CD14-positive monocyte (primary cell): Measurements from ENCODE around the gene CRADD. TPM values are rescaled to one million over a fixed set of nuclear protein-coding genes. Genes with fewer than 3 reads are reported as not detected.
"Not testable (repeated sequence)": the region's sequence is repeated elsewhere in the genome, so short reads cannot be mapped to it uniquely, and the experiment has no call there.

ENCODE experiments used
- DNase-seq, 3 donors: peaks; one replicate each; pipeline ENCODE4 v3.0.0-alpha.2; 2011 to 2022
- H2AFZ ChIP-seq: 2 replicates; pipeline ENCODE4 v1.6.0; 2012; ENCODE audit warnings: mild to moderate bottlenecking, low read depth, low read length, inconsistent platforms; ENCODE audit not compliant: insufficient read depth, poor library complexity, severe bottlenecking
- H3K27ac ChIP-seq, 2 donors: 1 replicate in 1 of 2; 2 replicates in 1 of 2; pipeline ENCODE4 v1.5.1; 2012 to 2013; ENCODE audit warnings: low read length in 2 of 2, control low read depth in 1 of 2, inconsistent platforms in 1 of 2, low read depth in 1 of 2, mild to moderate bottlenecking in 1 of 2
- H3K27me3 ChIP-seq, 2 donors: one replicate each; pipeline versions ENCODE4 v1.6.0 to v1.6.1; 2011 to 2013; ENCODE audit warnings: low read length in 2 of 2; ENCODE audit not compliant: control insufficient read depth in 2 of 2, insufficient read depth in 2 of 2
- H3K36me3 ChIP-seq, 2 donors: replicated peaks in 1 of 2; 1 replicate in 1 of 2; 2 replicates in 1 of 2; pipeline versions ENCODE4 v1.5.1 to v1.6.1; 2012 to 2013; ENCODE audit warnings: low read length in 2 of 2, control low read depth in 1 of 2, inconsistent platforms in 1 of 2, mild to moderate bottlenecking in 1 of 2; ENCODE audit not compliant: insufficient read depth in 2 of 2, control insufficient read depth in 1 of 2
- H3K4me1 ChIP-seq, 2 donors: 1 replicate in 1 of 2; 2 replicates in 1 of 2; pipeline versions ENCODE4 v1.5.1 to v1.6.1; 2012 to 2013; ENCODE audit warnings: low read length in 2 of 2, control low read depth in 1 of 2, inconsistent platforms in 1 of 2, mild to moderate bottlenecking in 1 of 2, moderate library complexity in 1 of 2; ENCODE audit not compliant: insufficient read depth in 2 of 2, control insufficient read depth in 1 of 2
- H3K4me2 ChIP-seq: replicated peaks from 2 replicates; pipeline ENCODE3; 2012; ENCODE audit warnings: low read length, moderate library complexity, mild to moderate bottlenecking; ENCODE audit not compliant: poor library complexity, severe bottlenecking; ENCODE audit errors: extremely low read depth
- H3K4me3 ChIP-seq, 3 experiments: fragments of 200-600 bp in 1 of 3; sonication (generic) in 1 of 3; replicated peaks in 1 of 3; 1 replicate in 2 of 3; 2 replicates in 1 of 3; pipeline ENCODE4 v1.5.1; 2011 to 2013; ENCODE audit warnings: low read length in 3 of 3, mild to moderate bottlenecking in 3 of 3, control low read depth in 2 of 3, low read depth in 2 of 3, inconsistent platforms in 1 of 3, moderate library complexity in 1 of 3
- H3K79me2 ChIP-seq: 2 replicates; pipeline ENCODE4 v1.6.0; 2012; ENCODE audit warnings: mild to moderate bottlenecking, control low read depth, inconsistent platforms, low read length, moderate library complexity; ENCODE audit not compliant: insufficient read depth
- H3K9ac ChIP-seq: 2 replicates; pipeline ENCODE4 v1.6.0; 2017; ENCODE audit warnings: low read length, mild to moderate bottlenecking; ENCODE audit not compliant: insufficient read depth, poor library complexity, severe bottlenecking
- H3K9me3 ChIP-seq, 2 donors: replicated peaks in 1 of 2; 1 replicate in 1 of 2; 2 replicates in 1 of 2; pipeline versions ENCODE4 v1.5.1 to v1.6.1; 2012 to 2013; ENCODE audit warnings: low read length in 2 of 2, control low read depth in 1 of 2; ENCODE audit not compliant: control insufficient read depth in 1 of 2, insufficient read depth in 1 of 2
- H4K20me1 ChIP-seq: 2 replicates; pipeline ENCODE4 v1.6.0; 2012; ENCODE audit warnings: mild to moderate bottlenecking, low read length, control low read depth, moderate library complexity; ENCODE audit not compliant: insufficient read depth
- H3K27ac Mint-ChIP-seq, 7 donors: one replicate each; pipeline ENCODE4 v1.8.0; 2020; ENCODE audit warnings: mild to moderate bottlenecking in 7 of 7, mixed read lengths in 7 of 7, moderate library complexity in 6 of 7, inconsistent platforms in 2 of 7
- H3K27me3 Mint-ChIP-seq, 3 donors: one replicate each; pipeline ENCODE4 v1.8.0; 2021 to 2022; ENCODE audit warnings: low read depth in 3 of 3, mild to moderate bottlenecking in 3 of 3, mixed read lengths in 3 of 3, moderate library complexity in 3 of 3, inconsistent platforms in 1 of 3
- H3K36me3 Mint-ChIP-seq, 2 donors: one replicate each; pipeline ENCODE4 v1.8.0; 2020; ENCODE audit warnings: mixed read lengths in 2 of 2, inconsistent platforms in 1 of 2, mild to moderate bottlenecking in 1 of 2
- H3K4me1 Mint-ChIP-seq: one replicate; pipeline ENCODE4 v1.8.0; 2020; ENCODE audit warnings: mild to moderate bottlenecking, mixed read lengths
- H3K4me3 Mint-ChIP-seq, 2 donors: one replicate each; pipeline ENCODE4 v1.8.0; 2020; ENCODE audit warnings: mild to moderate bottlenecking in 2 of 2, mixed read lengths in 2 of 2, moderate library complexity in 1 of 2
- H3K9me3 Mint-ChIP-seq, 7 donors: one replicate each; pipeline ENCODE4 v1.8.0; 2020 to 2022; ENCODE audit warnings: mixed read lengths in 7 of 7, mild to moderate bottlenecking in 6 of 7, moderate library complexity in 6 of 7, inconsistent platforms in 2 of 7
- WGBS: methylation state at CpG from one replicate; pipeline ENCODE4 v1.1.5; 2013; ENCODE audit warnings: missing lambda C conversion rate; ENCODE audit not compliant: insufficient coverage; 5-methylcytosine and 5-hydroxymethylcytosine counted together
- intact Hi-C, 2 donors: fragments of 100-400 bp; cut with micrococcal nuclease; formaldehyde crosslinking; loops; one replicate each; pipeline versions ENCODE4 v1.15.0 to v1.15.1; 2023
- polyA plus RNA-seq, 3 donors: library from polyadenylated mRNA; depleted of rRNA in 1 of 3; unstranded in 2 of 3; stranded (reverse) in 1 of 3; fragments of 300-500 nt in 2 of 3; fragments of >200 nt in 1 of 3; fragmentation: Illumina TruSeq in 2 of 3; gene quantifications; 1 replicate in 2 of 3; 2 replicates in 1 of 3; pipeline ENCODE4 v1.2.3, GENCODE V29; 2012 to 2021
- TF ChIP-seq, protein P1 (sequence below): fragments of 200-600 bp; IDR thresholded peaks from one replicate; pipeline ENCODE4 v1.8.0; 2022; ENCODE audit warnings: antibody characterized with exemption, mild to moderate bottlenecking

The CRADD gene
- polyA plus RNA-seq, 3 donors: 5.6 to 12.2 (median 11.2) TPM

- Mint-ChIP-seq H3K36me3 (no peaks in the 10 kb centered on the region), H3K4me3 (no peak overlapping the region), H3K4me1 (peaks cover 7% of the 10 kb centered on the region), H3K27me3 (no peaks in the 10 kb centered on the region), H3K27ac (no peak overlapping the region), H3K9me3 (no peaks in the 10 kb centered on the region)
- Histone ChIP-seq H3K9me3 (no peaks in the 10 kb centered on the region), H3K27ac (no peak overlapping the region), H2AFZ (no peak overlapping the region), H3K4me2 (no peak overlapping the region), H3K4me3 (no peak overlapping the region), H4K20me1 (no peaks in the 10 kb centered on the region), H3K27me3 (no peaks in the 10 kb centered on the region), H3K9ac (no peak overlapping the region), H3K4me1 (peaks cover 0 to 6% of the 10 kb centered on the region in 2 donors), H3K79me2 (no peaks in the 10 kb centered on the region), H3K36me3 (no peaks in the 10 kb centered on the region)
- TF ChIP-seq, protein P1, sequence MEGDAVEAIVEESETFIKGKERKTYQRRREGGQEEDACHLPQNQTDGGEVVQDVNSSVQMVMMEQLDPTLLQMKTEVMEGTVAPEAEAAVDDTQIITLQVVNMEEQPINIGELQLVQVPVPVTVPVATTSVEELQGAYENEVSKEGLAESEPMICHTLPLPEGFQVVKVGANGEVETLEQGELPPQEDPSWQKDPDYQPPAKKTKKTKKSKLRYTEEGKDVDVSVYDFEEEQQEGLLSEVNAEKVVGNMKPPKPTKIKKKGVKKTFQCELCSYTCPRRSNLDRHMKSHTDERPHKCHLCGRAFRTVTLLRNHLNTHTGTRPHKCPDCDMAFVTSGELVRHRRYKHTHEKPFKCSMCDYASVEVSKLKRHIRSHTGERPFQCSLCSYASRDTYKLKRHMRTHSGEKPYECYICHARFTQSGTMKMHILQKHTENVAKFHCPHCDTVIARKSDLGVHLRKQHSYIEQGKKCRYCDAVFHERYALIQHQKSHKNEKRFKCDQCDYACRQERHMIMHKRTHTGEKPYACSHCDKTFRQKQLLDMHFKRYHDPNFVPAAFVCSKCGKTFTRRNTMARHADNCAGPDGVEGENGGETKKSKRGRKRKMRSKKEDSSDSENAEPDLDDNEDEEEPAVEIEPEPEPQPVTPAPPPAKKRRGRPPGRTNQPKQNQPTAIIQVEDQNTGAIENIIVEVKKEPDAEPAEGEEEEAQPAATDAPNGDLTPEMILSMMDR: no peak
- intact Hi-C loops: no loop called here
- DNase-seq: no peak
- WGBS: no CpG with 5 or more reads among the region's 3 CpGs
Observed at GRCh38 chr12:93798279-93799151, 121.3 kb downstream of the CRADD start.

GRCh38 chr12:93801666-93802065, 124.5 kb downstream of the CRADD start:
- H3K4me3 Mint-ChIP-seq, H3K4me1 ChIP-seq, H3K27me3 Mint-ChIP-seq, H3K9me3 ChIP-seq, DNase-seq, H3K4me1 Mint-ChIP-seq, H3K27ac Mint-ChIP-seq, H3K36me3 ChIP-seq, H3K36me3 Mint-ChIP-seq, H3K27ac ChIP-seq, H3K79me2 ChIP-seq, H3K9ac ChIP-seq, H3K9me3 Mint-ChIP-seq, H3K4me2 ChIP-seq, H4K20me1 ChIP-seq, H2AFZ ChIP-seq, H3K4me3 ChIP-seq, H3K27me3 ChIP-seq, intact Hi-C loops: not testable (repeated sequence)
- 100% methylated on average over 1 of the region's 2 CpGs for WGBS
